GM19035 (cell line): ENCODE data around the gene GTF2IRD1.

Source experiments
- ATAC-seq: cut with Tn5 transposase; IDR thresholded peaks from one replicate; pipeline ENCODE4 v1.9.1; 2021; ENCODE audit not compliant: unreplicated experiment

GTF2IRD1 gene

GRCh38 chr7:74464931-74465886 is 11.5 kb downstream of the GTF2IRD1 start:
- no peak for ATAC-seq

- no peak for ATAC-seq
These were observed 12.6 kb downstream of the GTF2IRD1 start for GRCh38 chr7:74466196-74466813.

GRCh38 chr7:74467876-74468275 is 14.2 kb downstream of the GTF2IRD1 start:
- no peak for ATAC-seq

GRCh38 chr7:74470504-74470903 is 16.8 kb downstream of the GTF2IRD1 start:
- ATAC-seq, result no peak

GRCh38 chr7:74473116-74473515 is 19.4 kb downstream of the GTF2IRD1 start:
- ATAC-seq, result no peak

GRCh38 chr7:74474271-74474865 is 20.7 kb downstream of the GTF2IRD1 start:
- ATAC-seq, result no peak

GRCh38 chr7:74475243-74475986 is 21.7 kb downstream of the GTF2IRD1 start:
- no peak for ATAC-seq

GRCh38 chr7:74475987-74476350 is 22.3 kb downstream of the GTF2IRD1 start:
- no peak for ATAC-seq

- ATAC-seq, result no peak
These were observed 22.9 kb downstream of the GTF2IRD1 start for GRCh38 chr7:74476626-74477025.

- ATAC-seq, result no peak
These were observed 25.0 kb downstream of the GTF2IRD1 start for GRCh38 chr7:74478671-74479065.

- ATAC-seq, result no peak
These were observed 25.5 kb downstream of the GTF2IRD1 start for GRCh38 chr7:74479066-74479781.

GRCh38 chr7:74479961-74480829 is 26.5 kb downstream of the GTF2IRD1 start:
- ATAC-seq, result no peak

GRCh38 chr7:74480861-74481417 is 27.2 kb downstream of the GTF2IRD1 start:
- no peak for ATAC-seq

- no peak for ATAC-seq
These were observed 27.9 kb downstream of the GTF2IRD1 start for GRCh38 chr7:74481458-74482196.

- ATAC-seq, result no peak
These were observed 28.4 kb downstream of the GTF2IRD1 start for GRCh38 chr7:74482197-74482467.

- no peak for ATAC-seq
These were observed 29.1 kb downstream of the GTF2IRD1 start for GRCh38 chr7:74482629-74483401.

GRCh38 chr7:74483402-74484336 is 30.0 kb downstream of the GTF2IRD1 start:
- ATAC-seq, result no peak
